Transverse colon (tissue), 3 donors: ENCODE results near the gene PCDH12.

Experiments
- EP300 ChIP-seq: sonication (generic); formaldehyde crosslinking; IDR thresholded peaks from one replicate; pipeline ENCODE4 v1.6.1; 2017; ENCODE audit warnings: antibody characterized with exemption, low read depth
- POLR2A ChIP-seq: fragments of 450-650 bp; IDR thresholded peaks from one replicate; pipeline ENCODE4 v1.6.1; 2016; ENCODE audit warnings: antibody characterized with exemption, mild to moderate bottlenecking, moderate library complexity
- TF ChIP-seq, protein P1 (sequence below), 5 experiments: fragments of 200-600 bp in 3 of 5; fragments of 450-650 bp in 2 of 5; sonication (generic) in 3 of 5; IDR thresholded peaks; 1 replicate in 2 of 5; 2 replicates in 3 of 5; pipeline ENCODE4 v1.5.1; 2016 to 2017; ENCODE audit warnings: antibody characterized with exemption in 5 of 5, inconsistent platforms in 3 of 5, mild to moderate bottlenecking in 2 of 5, moderate library complexity in 1 of 5

DNA sequence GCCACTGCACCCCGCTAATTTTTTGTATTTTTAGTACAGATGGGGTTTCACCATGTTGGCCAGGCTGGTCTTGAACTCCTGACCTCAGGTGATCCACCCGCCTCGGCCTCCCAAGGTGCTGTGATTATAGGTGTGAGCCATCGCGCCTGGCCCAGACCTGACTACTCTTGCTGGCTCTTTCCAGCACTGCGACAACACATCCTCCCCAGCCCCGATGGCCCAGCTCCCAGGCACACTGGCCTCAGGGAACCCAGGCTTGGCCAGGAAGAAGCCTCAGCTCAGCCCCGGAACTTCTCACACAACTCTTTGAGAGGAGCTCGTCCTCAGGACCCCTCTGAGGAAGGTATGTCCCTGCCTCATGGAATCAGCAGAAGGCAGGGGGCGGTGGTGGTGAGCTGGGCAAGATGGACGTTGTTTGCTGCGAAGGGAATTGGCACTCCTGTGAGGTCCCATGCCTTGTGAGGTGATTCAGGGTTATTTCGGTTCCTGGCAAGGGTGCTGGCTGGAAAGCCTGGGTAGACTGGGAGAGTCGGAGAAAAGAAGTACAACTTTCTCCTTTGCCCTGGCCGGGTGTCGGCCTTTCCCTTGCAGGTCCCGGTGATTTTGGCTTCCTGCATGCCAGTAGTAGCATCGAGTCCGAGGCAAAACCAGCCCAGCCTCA lies 28.5 kb downstream of the PCDH12 start:
- TF ChIP-seq, protein P1, sequence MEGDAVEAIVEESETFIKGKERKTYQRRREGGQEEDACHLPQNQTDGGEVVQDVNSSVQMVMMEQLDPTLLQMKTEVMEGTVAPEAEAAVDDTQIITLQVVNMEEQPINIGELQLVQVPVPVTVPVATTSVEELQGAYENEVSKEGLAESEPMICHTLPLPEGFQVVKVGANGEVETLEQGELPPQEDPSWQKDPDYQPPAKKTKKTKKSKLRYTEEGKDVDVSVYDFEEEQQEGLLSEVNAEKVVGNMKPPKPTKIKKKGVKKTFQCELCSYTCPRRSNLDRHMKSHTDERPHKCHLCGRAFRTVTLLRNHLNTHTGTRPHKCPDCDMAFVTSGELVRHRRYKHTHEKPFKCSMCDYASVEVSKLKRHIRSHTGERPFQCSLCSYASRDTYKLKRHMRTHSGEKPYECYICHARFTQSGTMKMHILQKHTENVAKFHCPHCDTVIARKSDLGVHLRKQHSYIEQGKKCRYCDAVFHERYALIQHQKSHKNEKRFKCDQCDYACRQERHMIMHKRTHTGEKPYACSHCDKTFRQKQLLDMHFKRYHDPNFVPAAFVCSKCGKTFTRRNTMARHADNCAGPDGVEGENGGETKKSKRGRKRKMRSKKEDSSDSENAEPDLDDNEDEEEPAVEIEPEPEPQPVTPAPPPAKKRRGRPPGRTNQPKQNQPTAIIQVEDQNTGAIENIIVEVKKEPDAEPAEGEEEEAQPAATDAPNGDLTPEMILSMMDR (IDR thresholded peaks at IDR 0.05): no peak
- no peak for TF ChIP-seq POLR2A
- TF ChIP-seq EP300: no peak
